ENCODE results near the gene FASN.

DNA sequence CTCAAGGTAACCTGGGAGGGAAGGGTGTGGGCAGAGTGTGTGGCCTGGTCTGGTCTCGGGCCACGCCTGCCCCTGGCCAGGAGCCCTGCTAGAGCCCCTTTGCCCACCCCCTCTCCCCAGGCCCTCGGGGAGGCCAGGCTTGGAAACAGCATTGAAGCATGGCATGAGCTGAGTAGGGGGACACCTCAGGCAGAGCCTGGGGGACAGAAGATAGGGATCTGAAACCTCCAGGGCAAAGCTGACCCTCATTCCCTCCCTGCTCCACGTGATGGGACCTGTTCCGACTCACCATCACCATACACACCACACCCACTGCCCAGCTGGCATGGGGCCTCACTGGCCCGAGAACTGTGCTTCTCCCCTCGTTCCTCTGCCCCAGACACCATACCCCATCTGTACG, 48.9 kb downstream of the FASN start:
- TF ChIP-seq GATA3 (IDR thresholded peaks at IDR 0.05; ENCODE audit: low read depth, low read length) = no peak
- TF ChIP-seq GATA2 (IDR thresholded peaks at IDR 0.05; ENCODE audit: low read depth, low read length) = no peak; the same call in 1 of the 2 replicates
